Hepatocyte (in vitro differentiated cells): ENCODE data around the gene GABBR2. TPM values are rescaled to one million over a fixed set of nuclear protein-coding genes. Genes with fewer than 3 reads are reported as not detected.

Source experiments
- DNase-seq: peaks from one replicate; pipeline ENCODE4 v3.0.0-alpha.2; 2016; ENCODE audit warnings: low spot score
- H2AFZ ChIP-seq: fragments of 200-600 bp; sonication (generic); 2 replicates; pipeline ENCODE4 v1.6.0; 2016; ENCODE audit warnings: antibody characterized with exemption, mild to moderate bottlenecking
- H3K27ac ChIP-seq: fragments of 200-600 bp; sonication (generic); 2 replicates; pipeline ENCODE4 v1.5.1; 2016; ENCODE audit warnings: mild to moderate bottlenecking
- H3K27me3 ChIP-seq: fragments of 200-600 bp; sonication (generic); 2 replicates; pipeline ENCODE4 v1.6.1; 2016
- H3K36me3 ChIP-seq: fragments of 200-600 bp; sonication (generic); replicated peaks from 2 replicates; pipeline ENCODE4 v1.5.1; 2016; ENCODE audit warnings: low read depth; ENCODE audit not compliant: insufficient read depth
- H3K4me1 ChIP-seq: fragments of 200-600 bp; sonication (generic); 2 replicates; pipeline ENCODE4 v1.5.1; 2016; ENCODE audit warnings: mild to moderate bottlenecking, moderate library complexity; ENCODE audit not compliant: insufficient read depth
- H3K4me2 ChIP-seq: fragments of 200-600 bp; sonication (generic); 2 replicates; pipeline ENCODE4 v1.6.0; 2016
- H3K4me3 ChIP-seq: fragments of 200-600 bp; sonication (generic); 2 replicates; pipeline ENCODE4 v1.5.1; 2016; ENCODE audit warnings: mild to moderate bottlenecking
- H3K79me2 ChIP-seq: fragments of 200-600 bp; sonication (generic); 2 replicates; pipeline ENCODE4 v1.6.0; 2017; ENCODE audit warnings: mild to moderate bottlenecking
- H3K9me2 ChIP-seq: fragments of 200-600 bp; sonication (generic); replicated peaks from 2 replicates; pipeline ENCODE4 v1.6.0; 2017; ENCODE audit warnings: mild to moderate bottlenecking; ENCODE audit not compliant: insufficient read depth
- H3K9me3 ChIP-seq: fragments of 200-600 bp; sonication (generic); 2 replicates; pipeline ENCODE4 v1.5.1; 2016; ENCODE audit warnings: low read depth, mild to moderate bottlenecking
- H4K20me1 ChIP-seq: fragments of 200-600 bp; sonication (generic); 2 replicates; pipeline ENCODE4 v1.6.0; 2016; ENCODE audit warnings: mild to moderate bottlenecking; ENCODE audit not compliant: insufficient read depth, poor library complexity, severe bottlenecking
- CTCF ChIP-seq: fragments of 200-600 bp; sonication (generic); IDR thresholded peaks from 2 replicates; pipeline ENCODE4 v1.5.1; 2016; ENCODE audit warnings: antibody characterized with exemption, mild to moderate bottlenecking; ENCODE audit not compliant: poor library complexity
- EZH2 ChIP-seq: fragments of 200-600 bp; sonication (generic); IDR thresholded peaks from 2 replicates; pipeline ENCODE4 v1.6.1; 2016; ENCODE audit warnings: antibody characterized with exemption, mild to moderate bottlenecking, borderline replicate concordance
- EZH2phosphoT487 ChIP-seq: fragments of 200-600 bp; sonication (generic); IDR thresholded peaks from one replicate; pipeline ENCODE4 v1.6.1; 2018; ENCODE audit warnings: antibody characterized with exemption, mild to moderate bottlenecking, low read depth, moderate library complexity; ENCODE audit not compliant: unreplicated experiment, severe bottlenecking
- WGBS: methylation state at CpG from one replicate; pipeline ENCODE4 v1.1.6; 2016; ENCODE audit warnings: low lambda C conversion rate; ENCODE audit errors: missing lambda C conversion rate; 5-methylcytosine and 5-hydroxymethylcytosine counted together
- polyA plus RNA-seq: library from polyadenylated mRNA; unstranded; fragments of >200 nt; fragmentation: Nextera tagmentation; extraction: Ambion mirVana; gene quantifications from 2 replicates; pipeline ENCODE4 v1.2.1, GENCODE V29; 2016
- total RNA-seq: library from RNA; depleted of rRNA; stranded (reverse); fragments of >200 nt; gene quantifications from 2 replicates; pipeline ENCODE4 v1.2.3, GENCODE V29; 2014

The GABBR2 gene
- total and polyA plus RNA-seq, 2 experiments from 2014 or later: 0.20 to 0.28 TPM

- H3K4me1 ChIP-seq: peaks cover 5% of the 10 kb centered on the region
- no peaks in the 10 kb centered on the region for H3K79me2 ChIP-seq
- no peak overlapping the region for H2AFZ ChIP-seq
- H4K20me1 ChIP-seq: no peaks in the 10 kb centered on the region
- DNase-seq: no peak
- no peak for TF ChIP-seq CTCF
- TF ChIP-seq EZH2phosphoT487: no peak
- no peak for TF ChIP-seq EZH2
- no peaks in the 10 kb centered on the region for H3K9me2 ChIP-seq
- no peaks in the 10 kb centered on the region for H3K9me3 ChIP-seq
- H3K4me3 ChIP-seq: no peak overlapping the region
- H3K27ac ChIP-seq: no peak overlapping the region
- H3K27me3 ChIP-seq: no peaks in the 10 kb centered on the region
- H3K36me3 ChIP-seq: no peaks in the 10 kb centered on the region
- WGBS: 94% methylated on average over 6 of the region's 6 CpGs
- H3K4me2 ChIP-seq: no peak overlapping the region
Measured at GRCh38 chr9:98506422-98507054, 202.2 kb downstream of the GABBR2 start.

- peaks cover 5% of the 10 kb centered on the region for H3K4me1 ChIP-seq
- no peak overlapping the region for H2AFZ ChIP-seq
- no peaks in the 10 kb centered on the region for H3K36me3 ChIP-seq
- no peaks in the 10 kb centered on the region for H4K20me1 ChIP-seq
- no peaks in the 10 kb centered on the region for H3K9me3 ChIP-seq
- no peak for DNase-seq
- TF ChIP-seq EZH2phosphoT487 (no peak), EZH2 (no peak), CTCF (no peak)
- 76% methylated on average over 9 of the region's 9 CpGs for WGBS
- H3K4me2 ChIP-seq: no peak overlapping the region
- H3K79me2 ChIP-seq: no peaks in the 10 kb centered on the region
- H3K27me3 ChIP-seq: no peaks in the 10 kb centered on the region
- H3K4me3 ChIP-seq: no peak overlapping the region
- no peaks in the 10 kb centered on the region for H3K9me2 ChIP-seq
- no peak overlapping the region for H3K27ac ChIP-seq
Measured at GRCh38 chr9:98504298-98505282, 204.1 kb downstream of the GABBR2 start.

DNA sequence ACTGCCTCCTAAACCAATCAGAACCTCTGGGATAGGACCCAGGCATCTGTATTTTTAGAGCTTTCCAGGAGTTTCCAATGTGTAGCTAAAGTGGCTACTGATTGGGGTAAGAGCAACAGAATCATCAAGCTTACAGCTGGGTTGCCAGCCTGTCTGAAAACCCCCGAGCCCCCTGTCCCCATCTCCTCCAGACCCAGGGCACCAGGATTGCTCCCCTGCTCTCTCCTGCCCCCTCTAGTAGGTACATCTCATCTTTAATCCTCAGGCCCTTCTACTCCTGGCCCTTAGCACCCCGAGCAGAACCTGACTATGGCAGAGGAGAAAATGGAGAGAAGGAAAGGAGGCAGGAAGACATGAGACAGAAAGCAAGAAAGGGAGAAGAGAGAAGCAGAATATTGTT, 204.9 kb downstream of the GABBR2 start:
- no peak overlapping the region for H3K27ac ChIP-seq
- no peaks in the 10 kb centered on the region for H3K27me3 ChIP-seq
- no peak overlapping the region for H3K4me2 ChIP-seq
- H3K4me1 ChIP-seq: peaks cover 5% of the 10 kb centered on the region
- TF ChIP-seq EZH2phosphoT487 (no peak), CTCF (no peak), EZH2 (no peak)
- no peaks in the 10 kb centered on the region for H3K79me2 ChIP-seq
- no peaks in the 10 kb centered on the region for H3K36me3 ChIP-seq
- H3K4me3 ChIP-seq: no peak overlapping the region
- H3K9me2 ChIP-seq: no peaks in the 10 kb centered on the region
- H4K20me1 ChIP-seq: no peaks in the 10 kb centered on the region
- no peak overlapping the region for H2AFZ ChIP-seq
- H3K9me3 ChIP-seq: no peaks in the 10 kb centered on the region
- 100% methylated on average over 2 of the region's 2 CpGs for WGBS
- no peak for DNase-seq
